GM11168 (cell line): ENCODE measurements around the gene CIITA.

Experiments
- in situ Hi-C: fragments of 300-500 bp; cut with MboI; formaldehyde crosslinking; loops from one replicate; pipeline ENCODE4 v1.12.0; 2022; ENCODE audit warnings: low sequenced_read_pairs; ENCODE audit not compliant: unreplicated experiment

The CIITA gene

DNA sequence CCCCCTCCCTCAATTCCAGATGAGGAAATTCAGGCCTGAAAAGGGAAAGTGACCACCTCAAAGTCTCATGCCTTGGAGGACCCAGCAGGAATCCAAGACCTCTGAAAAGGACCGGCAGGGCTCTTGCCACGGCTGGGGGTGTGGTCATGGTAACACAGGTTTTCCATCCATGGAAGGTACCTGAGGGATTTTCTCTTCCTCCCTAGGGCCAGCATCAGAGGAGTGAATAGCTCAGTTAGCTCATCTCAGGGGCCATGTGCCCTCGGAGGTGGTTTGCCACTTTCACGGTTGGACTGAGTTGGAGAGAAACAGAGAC lies 1.3 kb downstream of the CIITA start:
- in situ Hi-C loops = no loop called here

GRCh38 chr16:10878644-10879501 lies 1.9 kb downstream of the CIITA start:
- in situ Hi-C loops = no loop called here

DNA sequence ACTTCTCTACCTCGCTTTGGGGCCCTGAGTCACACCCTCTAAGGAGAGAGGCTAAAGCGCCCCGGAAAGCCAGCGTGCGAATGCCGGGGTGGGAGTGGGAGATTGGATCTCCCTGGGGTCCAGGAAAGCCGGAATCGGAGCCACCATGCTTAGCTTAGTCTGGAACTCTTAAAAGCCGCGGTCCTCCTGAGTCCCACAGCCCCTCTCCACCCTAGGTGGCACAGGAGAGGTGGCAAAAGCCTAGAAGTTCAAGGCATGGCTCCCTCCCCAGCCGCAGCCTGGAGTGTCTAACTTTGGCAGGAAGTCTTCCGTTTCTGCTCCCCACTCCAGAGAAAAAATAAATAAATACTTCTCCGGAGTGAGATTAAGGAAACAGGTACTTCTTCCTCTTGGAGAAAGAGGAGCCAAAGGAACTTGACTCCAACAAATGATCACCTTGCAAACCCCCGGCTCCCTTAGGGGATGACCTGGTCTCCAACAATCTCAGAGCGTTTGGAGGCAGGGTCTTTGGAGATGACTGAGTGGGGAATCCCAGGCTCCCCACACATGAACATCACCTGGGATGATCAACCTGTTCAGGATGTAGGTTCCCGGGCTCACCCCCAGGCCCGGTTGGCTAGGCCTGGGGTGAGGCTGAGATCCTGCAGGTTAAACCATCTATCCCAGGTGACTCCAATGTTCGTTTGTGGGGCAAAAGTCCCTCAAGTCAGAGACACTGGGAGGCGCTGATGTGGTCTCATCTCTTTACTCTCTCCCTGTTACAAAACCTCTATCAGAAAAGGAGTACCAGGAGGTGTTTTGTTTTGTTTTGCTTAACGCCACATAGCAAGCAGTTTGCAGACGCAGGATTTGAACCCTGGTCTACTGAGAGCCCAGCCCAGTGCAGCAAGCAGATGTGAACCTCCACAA lies 2.9 kb downstream of the CIITA start:
- in situ Hi-C loops = no loop called here

GRCh38 chr16:10880594-10881452 lies 3.8 kb downstream of the CIITA start:
- in situ Hi-C loops = no loop called here

DNA sequence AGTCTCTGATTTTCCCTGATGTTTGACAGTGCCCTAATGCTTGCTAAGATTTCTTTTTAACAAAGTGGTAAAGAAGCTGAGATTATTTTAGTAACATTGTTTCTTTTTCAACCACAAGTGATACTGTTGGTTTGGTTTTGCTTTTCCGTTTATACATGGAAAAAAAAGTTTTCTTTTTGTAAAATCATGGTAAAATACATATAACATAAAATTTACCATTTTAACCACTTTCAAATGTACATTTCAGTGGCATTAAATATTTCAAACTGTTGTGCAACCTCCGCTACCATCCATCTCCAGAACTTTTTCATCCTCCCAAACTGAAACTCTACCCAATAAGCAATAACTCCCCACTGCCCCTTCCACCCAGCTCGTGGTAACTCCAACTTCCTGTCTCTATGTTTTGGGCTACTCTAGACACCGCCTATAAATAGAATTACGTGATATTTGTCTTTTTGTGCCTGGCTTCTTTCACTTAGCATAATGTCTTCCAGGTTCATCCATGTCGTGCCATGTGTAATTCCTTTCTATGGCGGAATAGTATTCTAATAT lies 4.6 kb downstream of the CIITA start:
- in situ Hi-C loops = no loop called here

DNA sequence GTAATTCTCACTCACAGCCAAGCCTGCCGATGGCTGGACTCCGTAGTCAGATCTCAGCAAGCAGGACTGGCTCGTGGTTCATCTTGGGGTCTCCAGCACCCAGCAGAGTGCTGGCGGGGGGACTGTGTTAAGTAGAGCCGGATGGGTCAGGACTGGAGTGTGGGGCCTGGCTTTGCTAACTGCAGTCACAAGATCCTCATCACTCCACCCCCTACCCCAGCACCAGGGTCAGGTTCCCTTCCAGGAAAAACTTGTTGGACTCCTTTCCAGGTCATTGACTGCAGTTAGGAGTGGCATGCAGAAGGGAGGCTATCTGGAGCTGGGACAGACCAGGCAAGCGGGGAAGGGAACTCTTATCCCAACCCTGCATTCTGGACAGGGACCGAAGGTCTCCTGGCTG lies 6.0 kb downstream of the CIITA start:
- in situ Hi-C loops = no loop called here

DNA sequence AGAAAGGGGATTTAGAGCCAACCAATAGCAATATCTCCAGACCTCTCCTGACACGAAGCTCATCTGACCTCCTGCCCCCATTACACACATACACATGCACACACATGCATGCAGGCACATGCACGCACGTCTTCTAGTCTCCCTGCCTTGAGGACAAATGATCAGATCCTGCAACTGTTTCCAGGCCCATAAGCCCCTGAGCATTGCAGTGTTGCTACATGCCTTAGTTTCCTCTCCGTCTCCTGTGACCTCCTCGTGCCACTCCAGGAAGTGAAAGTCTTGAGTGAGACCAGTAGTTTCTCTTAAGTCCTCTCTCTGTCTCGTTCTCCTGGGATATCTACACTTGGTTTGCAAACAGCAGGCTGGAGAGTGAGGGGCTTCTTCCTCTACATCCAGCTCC lies 8.2 kb downstream of the CIITA start:
- in situ Hi-C loops = no loop called here

DNA sequence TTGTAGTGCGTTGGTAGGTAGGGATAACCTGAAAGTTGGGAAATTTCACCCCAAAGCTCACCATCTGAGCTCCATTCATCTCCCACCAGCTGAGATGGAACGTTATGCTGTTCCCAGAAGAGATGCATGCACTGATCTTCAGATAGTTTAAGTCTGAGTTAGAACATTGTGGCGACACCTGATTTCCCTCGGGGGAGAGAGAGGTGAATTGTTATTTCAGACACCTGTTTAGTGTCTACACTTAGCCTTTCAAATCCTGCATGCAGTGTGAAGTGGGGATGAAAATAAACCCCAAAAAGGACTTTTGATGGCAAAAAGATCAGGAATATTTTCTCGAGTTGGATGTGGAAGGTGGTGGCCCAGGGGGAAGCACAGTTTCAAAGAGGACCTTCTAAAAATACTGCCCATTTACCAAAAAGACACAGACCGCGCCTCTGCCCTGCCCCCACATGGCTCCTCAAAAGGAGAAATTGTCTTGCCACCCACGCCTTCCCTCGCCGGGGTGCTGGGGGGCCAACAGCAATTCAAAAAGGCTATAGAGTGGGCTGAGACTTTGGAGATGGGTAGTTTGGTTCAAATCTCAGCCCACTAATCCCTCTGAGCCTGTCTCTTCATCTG lies 11.4 kb downstream of the CIITA start:
- in situ Hi-C loops = no loop called here

DNA sequence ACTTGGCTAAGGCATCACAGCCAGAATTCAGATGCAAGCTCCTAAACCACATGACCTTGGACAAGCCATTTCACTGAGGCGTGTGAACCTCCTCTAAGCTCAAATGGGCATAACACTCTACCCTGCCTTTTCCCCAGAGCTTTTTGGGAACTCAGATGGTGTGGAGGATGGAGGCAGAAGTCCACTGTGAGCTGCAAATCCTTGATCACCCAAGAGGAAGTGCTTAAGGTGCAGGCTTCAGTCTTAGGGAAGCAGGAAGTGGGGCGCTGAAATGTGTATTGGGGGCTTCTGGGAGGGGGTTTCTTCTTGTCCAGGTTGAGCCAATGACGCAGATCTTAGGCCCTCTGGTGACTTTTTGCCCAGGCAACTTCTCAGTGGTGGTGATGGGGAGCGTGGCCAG lies 12.9 kb downstream of the CIITA start:
- in situ Hi-C loops = no loop called here

- in situ Hi-C loops = no loop called here
Measured at GRCh38 chr16:10892782-10893318, 15.8 kb downstream of the CIITA start.

DNA sequence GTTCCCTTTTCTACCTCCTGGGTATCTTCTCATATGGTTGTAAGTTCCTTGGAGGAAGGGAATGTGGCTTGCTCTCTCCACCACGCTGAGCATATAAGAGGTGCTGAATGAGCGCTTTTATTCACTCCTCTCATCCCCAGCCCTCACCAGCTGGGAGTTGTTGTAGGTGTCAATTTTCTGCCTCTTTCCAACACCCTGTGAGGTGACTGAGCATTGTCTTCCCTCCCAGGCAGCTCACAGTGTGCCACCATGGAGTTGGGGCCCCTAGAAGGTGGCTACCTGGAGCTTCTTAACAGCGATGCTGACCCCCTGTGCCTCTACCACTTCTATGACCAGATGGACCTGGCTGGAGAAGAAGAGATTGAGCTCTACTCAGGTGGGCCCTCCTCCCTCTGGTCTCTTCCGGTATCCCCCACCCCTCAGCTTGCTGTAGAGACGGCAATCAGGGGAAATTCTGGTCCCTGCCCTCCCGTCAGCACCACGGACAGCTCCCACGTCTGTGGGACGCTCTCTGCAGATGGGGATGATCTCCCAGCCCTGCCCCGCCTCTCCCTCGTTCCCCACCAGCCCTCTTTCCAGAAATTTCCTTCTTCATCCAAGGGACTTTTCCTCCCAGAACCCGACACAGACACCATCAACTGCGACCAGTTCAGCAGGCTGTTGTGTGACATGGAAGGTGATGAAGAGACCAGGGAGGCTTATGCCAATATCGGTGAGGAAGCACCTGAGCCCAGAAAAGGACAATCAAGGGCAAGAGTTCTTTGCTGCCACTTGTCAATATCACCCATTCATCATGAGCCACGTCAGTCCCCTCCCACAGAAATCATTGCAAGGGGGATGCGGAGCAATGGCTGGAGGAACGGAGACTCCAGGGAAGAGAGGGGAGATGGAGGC lies 18.3 kb downstream of the CIITA start:
- in situ Hi-C loops = no loop called here

DNA sequence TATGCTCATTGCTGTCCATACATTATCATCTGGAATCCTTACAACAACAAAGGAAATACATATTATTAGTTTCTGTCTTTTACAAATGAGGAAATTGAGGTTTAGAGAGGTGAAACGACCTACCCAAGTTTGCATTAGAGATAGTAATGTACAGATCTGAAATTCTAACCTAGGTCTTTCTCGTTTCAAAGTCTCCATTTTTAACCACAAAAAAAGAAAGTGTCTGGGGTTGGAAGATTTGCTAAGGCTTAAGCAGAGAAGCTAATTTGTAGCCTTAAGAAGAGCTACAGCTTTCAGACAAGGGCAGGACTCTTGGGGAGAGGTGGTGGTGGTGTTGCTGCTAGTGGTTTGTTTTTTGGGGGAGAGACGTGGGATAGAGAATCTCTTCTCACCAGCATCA lies 19.2 kb downstream of the CIITA start:
- in situ Hi-C loops = no loop called here

GRCh38 chr16:10896723-10897122 lies 19.7 kb downstream of the CIITA start:
- in situ Hi-C loops = no loop called here

DNA sequence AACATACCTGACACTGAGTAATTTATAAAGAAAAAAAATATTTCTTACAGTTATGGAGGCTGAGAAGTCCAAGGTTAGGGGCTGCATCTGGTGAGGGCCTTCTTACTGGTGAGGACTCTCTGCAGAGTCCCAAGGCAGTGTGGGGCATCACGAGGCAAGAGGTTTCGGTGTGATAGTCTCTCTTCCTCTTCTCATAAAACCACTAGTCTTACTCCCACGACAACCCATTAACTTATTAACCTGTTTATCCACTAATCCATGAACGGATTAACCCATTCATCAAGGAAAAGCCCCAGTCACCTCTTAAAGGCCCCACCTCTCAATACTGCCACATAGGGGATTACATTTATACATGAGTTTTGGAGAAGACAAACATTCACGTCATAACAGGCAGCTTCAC lies 20.1 kb downstream of the CIITA start:
- in situ Hi-C loops = no loop called here

GRCh38 chr16:10902999-10903398 lies 26.0 kb downstream of the CIITA start:
- in situ Hi-C loops = loop anchor here (25.0 kb wide), 1 partner anchor 591 kb away; no protein-coding TSS in a partner anchor

DNA sequence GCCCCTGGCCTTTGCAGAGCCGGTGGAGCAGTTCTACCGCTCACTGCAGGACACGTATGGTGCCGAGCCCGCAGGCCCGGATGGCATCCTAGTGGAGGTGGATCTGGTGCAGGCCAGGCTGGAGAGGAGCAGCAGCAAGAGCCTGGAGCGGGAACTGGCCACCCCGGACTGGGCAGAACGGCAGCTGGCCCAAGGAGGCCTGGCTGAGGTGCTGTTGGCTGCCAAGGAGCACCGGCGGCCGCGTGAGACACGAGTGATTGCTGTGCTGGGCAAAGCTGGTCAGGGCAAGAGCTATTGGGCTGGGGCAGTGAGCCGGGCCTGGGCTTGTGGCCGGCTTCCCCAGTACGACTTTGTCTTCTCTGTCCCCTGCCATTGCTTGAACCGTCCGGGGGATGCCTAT lies 29.5 kb downstream of the CIITA start:
- in situ Hi-C loops = loop anchor here (25.0 kb wide), 1 partner anchor 594 kb away; no protein-coding TSS in a partner anchor

- in situ Hi-C loops = loop anchor here (25.0 kb wide), 1 partner anchor 595 kb away; no protein-coding TSS in a partner anchor
Measured at GRCh38 chr16:10906914-10907756, 30.1 kb downstream of the CIITA start.

GRCh38 chr16:10907757-10908045 lies 30.7 kb downstream of the CIITA start:
- in situ Hi-C loops = loop anchor here (25.0 kb wide), 1 partner anchor 595 kb away; no protein-coding TSS in a partner anchor
